Ascending aorta (tissue), 2 donors: ENCODE measurements around the gene ENDOD1. TPM values are rescaled to one million over a fixed set of nuclear protein-coding genes. Genes with fewer than 3 reads are reported as not detected.
"Not testable (repeated sequence)": the region's sequence is repeated elsewhere in the genome, so short reads cannot be mapped to it uniquely, and the experiment has no call there.

ENCODE experiments used
- DNase-seq, 2 donors: peaks; one replicate each; pipeline ENCODE4 v3.0.0-alpha.2; 2019; ENCODE audit warnings: low spot score in 2 of 2
- H3K27ac ChIP-seq, 2 donors: fragments of 200-600 bp; sonication (generic); one replicate each; pipeline ENCODE4 v1.5.1; 2016 to 2017; ENCODE audit warnings: mild to moderate bottlenecking in 1 of 2
- H3K27me3 ChIP-seq: fragments of 200-600 bp; sonication (generic); one replicate; pipeline ENCODE4 v1.5.1; 2017
- H3K36me3 ChIP-seq, 2 donors: fragments of 200-600 bp; sonication (generic); one replicate each; pipeline ENCODE4 v1.5.1; 2016
- H3K4me1 ChIP-seq, 2 donors: fragments of 200-600 bp; sonication (generic); one replicate each; pipeline ENCODE4 v1.5.1; 2016 to 2017; ENCODE audit warnings: mild to moderate bottlenecking in 1 of 2
- H3K4me3 ChIP-seq, 2 donors: fragments of 200-600 bp; sonication (generic); one replicate each; pipeline ENCODE4 v1.5.1; 2016 to 2017; ENCODE audit warnings: mild to moderate bottlenecking in 1 of 2
- H3K9me3 ChIP-seq, 2 donors: fragments of 200-600 bp; sonication (generic); one replicate each; pipeline ENCODE4 v1.5.1; 2016
- intact Hi-C: fragments of 100-400 bp; cut with DNase I; formaldehyde crosslinking; loops from one replicate; pipeline ENCODE4 v1.15.1; 2023
- total RNA-seq: library from RNA; depleted of rRNA; stranded (reverse); fragments of >200 nt; gene quantifications from one replicate; pipeline ENCODE4 v1.1.0, GENCODE V29; 2016
- TF ChIP-seq, protein P1 (sequence below), 3 experiments: fragments of 200-600 bp in 2 of 3; fragments of 450-650 bp in 1 of 3; sonication (generic) in 2 of 3; IDR thresholded peaks; one replicate each; pipeline ENCODE4 v1.5.1; 2016 to 2019; ENCODE audit warnings: antibody characterized with exemption in 3 of 3, mild to moderate bottlenecking in 1 of 3, moderate library complexity in 1 of 3

The ENDOD1 gene, protein sequence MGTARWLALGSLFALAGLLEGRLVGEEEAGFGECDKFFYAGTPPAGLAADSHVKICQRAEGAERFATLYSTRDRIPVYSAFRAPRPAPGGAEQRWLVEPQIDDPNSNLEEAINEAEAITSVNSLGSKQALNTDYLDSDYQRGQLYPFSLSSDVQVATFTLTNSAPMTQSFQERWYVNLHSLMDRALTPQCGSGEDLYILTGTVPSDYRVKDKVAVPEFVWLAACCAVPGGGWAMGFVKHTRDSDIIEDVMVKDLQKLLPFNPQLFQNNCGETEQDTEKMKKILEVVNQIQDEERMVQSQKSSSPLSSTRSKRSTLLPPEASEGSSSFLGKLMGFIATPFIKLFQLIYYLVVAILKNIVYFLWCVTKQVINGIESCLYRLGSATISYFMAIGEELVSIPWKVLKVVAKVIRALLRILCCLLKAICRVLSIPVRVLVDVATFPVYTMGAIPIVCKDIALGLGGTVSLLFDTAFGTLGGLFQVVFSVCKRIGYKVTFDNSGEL
- 60.2 TPM for total RNA-seq

DNA sequence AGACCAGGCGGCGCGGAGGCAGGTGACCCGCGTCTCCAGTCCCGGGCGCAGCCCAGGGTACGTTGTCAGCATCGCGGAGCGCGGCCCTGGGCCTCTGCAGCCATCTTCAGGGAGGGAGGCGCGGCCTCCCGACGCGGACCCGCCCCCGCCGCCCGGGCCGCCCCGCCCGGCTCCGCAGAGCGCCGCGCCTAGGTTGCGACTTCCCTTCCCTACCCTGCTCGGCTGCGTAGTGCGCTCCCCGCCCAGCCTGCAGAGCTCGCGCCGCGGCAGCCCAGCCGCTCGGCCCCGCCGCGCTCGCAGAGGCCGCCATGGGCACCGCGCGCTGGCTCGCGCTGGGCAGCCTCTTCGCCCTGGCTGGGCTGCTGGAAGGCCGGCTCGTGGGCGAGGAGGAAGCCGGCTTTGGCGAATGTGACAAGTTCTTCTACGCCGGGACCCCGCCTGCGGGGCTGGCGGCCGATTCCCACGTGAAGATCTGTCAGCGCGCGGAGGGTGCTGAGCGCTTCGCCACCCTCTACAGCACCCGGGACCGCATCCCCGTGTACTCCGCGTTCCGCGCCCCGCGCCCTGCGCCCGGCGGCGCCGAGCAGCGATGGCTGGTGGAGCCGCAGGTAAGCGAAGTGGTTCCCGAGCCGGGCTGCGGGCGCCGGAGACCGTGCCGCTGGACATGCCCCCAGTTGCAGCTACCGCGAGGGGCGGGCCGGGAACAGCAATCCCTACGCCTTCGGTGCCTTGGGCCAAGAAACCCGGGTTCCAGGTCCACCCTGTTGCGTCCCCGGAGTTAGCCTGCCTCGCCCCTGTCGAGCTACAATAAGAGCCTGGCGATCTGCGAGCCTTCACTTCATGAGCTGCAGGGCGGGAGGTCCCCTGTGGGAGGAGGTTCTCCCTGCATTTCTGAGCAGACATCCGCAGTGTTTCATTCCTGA, at the start of gene ENDOD1:
TSS of gene ENDOD1 (plus strand) at position 227 of the 923 bp plus-strand sequence. CDS start at position 309, 82 bp downstream.
- Histone ChIP-seq H3K27me3 (no peaks in the 10 kb centered on the region), H3K4me1 (peaks cover 8 to 34% of the 10 kb centered on the region in 2 donors), H3K4me3 (peak within 1 kb of the TSS; percentile 82 to 97), H3K27ac (peak within 1 kb of the TSS; percentile 90 to 94), H3K9me3 (no peaks in the 10 kb centered on the region), H3K36me3 (no peaks in the 10 kb centered on the region)
- intact Hi-C loops, result loop anchor here (1.0 to 10.0 kb wide), 9 partner anchors 14 to 699 kb away; partner anchors contain the start of genes CWC15, FAM76B, KDM4D and SESN3
- TF ChIP-seq, protein P1, sequence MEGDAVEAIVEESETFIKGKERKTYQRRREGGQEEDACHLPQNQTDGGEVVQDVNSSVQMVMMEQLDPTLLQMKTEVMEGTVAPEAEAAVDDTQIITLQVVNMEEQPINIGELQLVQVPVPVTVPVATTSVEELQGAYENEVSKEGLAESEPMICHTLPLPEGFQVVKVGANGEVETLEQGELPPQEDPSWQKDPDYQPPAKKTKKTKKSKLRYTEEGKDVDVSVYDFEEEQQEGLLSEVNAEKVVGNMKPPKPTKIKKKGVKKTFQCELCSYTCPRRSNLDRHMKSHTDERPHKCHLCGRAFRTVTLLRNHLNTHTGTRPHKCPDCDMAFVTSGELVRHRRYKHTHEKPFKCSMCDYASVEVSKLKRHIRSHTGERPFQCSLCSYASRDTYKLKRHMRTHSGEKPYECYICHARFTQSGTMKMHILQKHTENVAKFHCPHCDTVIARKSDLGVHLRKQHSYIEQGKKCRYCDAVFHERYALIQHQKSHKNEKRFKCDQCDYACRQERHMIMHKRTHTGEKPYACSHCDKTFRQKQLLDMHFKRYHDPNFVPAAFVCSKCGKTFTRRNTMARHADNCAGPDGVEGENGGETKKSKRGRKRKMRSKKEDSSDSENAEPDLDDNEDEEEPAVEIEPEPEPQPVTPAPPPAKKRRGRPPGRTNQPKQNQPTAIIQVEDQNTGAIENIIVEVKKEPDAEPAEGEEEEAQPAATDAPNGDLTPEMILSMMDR (IDR thresholded peaks at IDR 0.05), result peak in 1 of 3 experiments; percentile 17
- DNase-seq, result peak; percentile 18 to 90

DNA sequence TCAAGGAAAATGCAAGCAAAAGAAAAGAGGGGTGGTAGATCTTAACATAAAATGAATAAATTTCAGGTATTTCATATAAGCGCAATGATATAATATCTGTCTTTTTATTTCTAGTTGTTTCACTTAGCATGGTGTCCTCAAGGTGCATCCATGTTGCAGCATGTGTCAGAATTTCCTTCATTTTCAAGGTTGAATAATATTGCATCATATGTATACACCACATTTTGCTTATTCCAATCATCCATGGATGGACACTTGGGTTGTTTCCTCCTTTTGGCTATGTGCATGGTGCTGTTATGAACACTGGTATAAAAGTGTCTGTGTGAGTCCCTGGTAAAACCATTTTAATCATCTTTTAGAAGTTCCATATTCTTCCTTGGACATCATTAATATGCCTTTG, 47.4 kb upstream of the ENDOD1 start:
- H3K27ac ChIP-seq, result no peak overlapping the region
- no peak for DNase-seq
- TF ChIP-seq, protein P1 (IDR thresholded peaks at IDR 0.05), result no peak
- H3K9me3 ChIP-seq, result no peaks in the 10 kb centered on the region
- H3K27me3 ChIP-seq, result no peaks in the 10 kb centered on the region
- intact Hi-C loops, result no loop called here
- no peaks in the 10 kb centered on the region for H3K4me1 ChIP-seq
- no peak overlapping the region for H3K4me3 ChIP-seq
- H3K36me3 ChIP-seq, result no peaks in the 10 kb centered on the region

DNA sequence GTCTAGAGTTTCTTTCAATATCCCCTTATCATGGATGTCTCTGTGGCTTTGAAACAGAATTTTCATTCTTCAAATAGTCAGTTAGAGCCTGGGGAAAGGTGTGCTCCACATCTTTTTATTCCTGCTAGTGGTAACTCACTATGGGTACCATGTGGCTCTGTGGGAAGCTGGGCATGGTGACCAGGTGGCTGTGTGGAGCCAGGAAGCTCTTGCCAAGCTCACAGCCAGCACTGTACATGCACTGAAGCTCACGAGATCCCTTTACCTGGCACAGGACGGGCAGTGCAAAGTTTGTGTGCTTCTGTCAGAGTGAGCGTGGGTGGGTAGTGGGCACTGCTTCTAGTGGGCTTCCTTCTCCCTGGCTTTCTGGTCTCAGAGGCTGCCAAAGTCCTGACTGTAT, 46.7 kb upstream of the ENDOD1 start:
- H3K4me1 ChIP-seq, result no peaks in the 10 kb centered on the region
- TF ChIP-seq, protein P1 (IDR thresholded peaks at IDR 0.05), result no peak
- intact Hi-C loops, result no loop called here
- no peaks in the 10 kb centered on the region for H3K36me3 ChIP-seq
- H3K27me3 ChIP-seq, result no peaks in the 10 kb centered on the region
- no peak overlapping the region for H3K4me3 ChIP-seq
- no peak for DNase-seq
- no peaks in the 10 kb centered on the region for H3K9me3 ChIP-seq
- no peak overlapping the region for H3K27ac ChIP-seq

DNA sequence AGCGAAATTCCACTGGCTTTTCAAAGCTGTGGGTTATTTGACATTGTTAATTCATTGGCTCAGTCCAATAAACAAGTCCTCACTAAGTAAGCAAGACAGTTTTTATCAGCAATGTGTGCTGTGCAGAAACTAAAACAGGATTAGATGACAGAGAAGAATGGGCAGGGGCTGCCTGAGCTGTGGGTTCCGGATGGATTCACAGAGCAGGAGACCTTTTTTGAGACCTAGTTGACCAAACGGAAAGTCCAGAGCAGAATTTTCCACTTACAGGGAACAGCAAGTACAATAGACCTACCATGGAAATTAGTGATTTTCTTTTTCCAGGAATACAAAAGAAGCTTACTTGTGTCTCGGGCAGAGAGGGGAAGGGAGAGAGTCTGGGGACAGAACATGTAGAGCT, 45.6 kb upstream of the ENDOD1 start:
- TF ChIP-seq, protein P1 (IDR thresholded peaks at IDR 0.05), result no peak
- no peaks in the 10 kb centered on the region for H3K4me1 ChIP-seq
- no peaks in the 10 kb centered on the region for H3K27me3 ChIP-seq
- H3K27ac ChIP-seq, result no peak overlapping the region
- H3K9me3 ChIP-seq, result no peaks in the 10 kb centered on the region
- H3K36me3 ChIP-seq, result no peaks in the 10 kb centered on the region
- no peak for DNase-seq
- no peak overlapping the region for H3K4me3 ChIP-seq
- intact Hi-C loops, result no loop called here

DNA sequence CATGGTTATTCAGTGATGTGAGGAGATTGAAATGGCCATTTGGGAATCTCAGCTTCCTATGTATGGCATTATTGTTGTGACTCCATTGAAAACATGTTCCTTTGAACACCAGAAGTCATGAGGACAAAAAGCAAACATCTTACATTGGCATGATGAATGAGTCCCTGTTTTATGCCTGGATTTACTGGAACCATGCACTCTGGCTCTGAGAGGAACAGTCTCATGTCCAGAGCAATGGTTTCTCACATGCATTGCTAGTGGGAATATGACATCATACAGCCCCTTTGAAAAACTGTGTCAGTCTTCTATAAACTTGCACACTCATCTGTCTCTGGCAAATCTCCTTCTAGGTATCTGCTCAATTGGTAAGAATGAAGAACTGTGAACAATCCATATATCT, 43.8 kb upstream of the ENDOD1 start:
- DNase-seq, result no peak
- Histone ChIP-seq H3K27ac (no peak overlapping the region), H3K9me3 (no peaks in the 10 kb centered on the region), H3K36me3 (no peaks in the 10 kb centered on the region), H3K4me1 (no peaks in the 10 kb centered on the region), H3K27me3 (no peaks in the 10 kb centered on the region), H3K4me3 (no peak overlapping the region)
- TF ChIP-seq, protein P1 (IDR thresholded peaks at IDR 0.05), result no peak
- intact Hi-C loops, result no loop called here

DNA sequence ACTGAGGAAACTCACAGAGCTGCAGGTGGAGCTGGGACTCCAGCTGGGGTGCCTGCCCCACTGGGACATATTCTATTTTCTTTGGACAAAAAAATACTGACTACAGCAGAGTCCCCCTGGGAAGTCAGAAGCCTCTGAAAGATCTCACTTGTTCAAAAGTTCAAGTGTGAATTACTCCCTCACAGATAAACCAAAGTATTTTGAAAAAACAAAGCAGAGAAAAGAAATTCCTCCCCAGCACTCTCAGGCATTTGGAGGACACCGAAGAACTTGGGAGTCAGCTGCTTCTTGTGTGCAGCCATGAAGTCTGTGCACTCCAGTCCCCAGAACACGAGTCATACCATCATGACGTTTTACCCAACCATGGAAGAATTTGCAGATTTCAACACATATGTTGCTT, 40.5 kb upstream of the ENDOD1 start, which contains the start of gene KDM4F:
TSS of gene KDM4F (plus strand) at position 301 of the 400 bp plus-strand sequence.
- H3K27ac ChIP-seq, H3K27me3 ChIP-seq, DNase-seq, H3K9me3 ChIP-seq, intact Hi-C loops, H3K36me3 ChIP-seq, H3K4me3 ChIP-seq, H3K4me1 ChIP-seq: not testable (repeated sequence)
